Measurements from ENCODE around the gene RB1.
"Not testable (repeated sequence)": the region's sequence is repeated elsewhere in the genome, so short reads cannot be mapped to it uniquely, and the experiment has no call there.

DNA sequence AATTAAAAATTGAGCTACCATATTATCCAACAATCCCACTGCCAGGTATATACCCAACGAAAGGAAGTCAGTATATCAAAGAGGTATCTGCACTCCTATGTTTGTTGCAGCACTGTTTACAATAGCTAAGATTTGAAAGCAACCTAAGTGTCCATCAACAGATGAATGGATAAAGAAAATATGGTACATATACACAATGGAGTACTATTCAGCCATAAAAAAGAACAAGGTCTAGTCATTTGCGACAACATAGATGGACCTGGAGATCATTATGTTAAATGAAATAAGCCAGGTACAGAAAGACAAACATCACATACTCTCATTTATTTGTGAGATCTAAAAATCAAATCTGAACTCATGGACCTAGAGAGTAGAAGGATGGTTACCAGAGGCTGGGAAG, 52.0 kb downstream of the RB1 start:
- TF ChIP-seq, protein P1, sequence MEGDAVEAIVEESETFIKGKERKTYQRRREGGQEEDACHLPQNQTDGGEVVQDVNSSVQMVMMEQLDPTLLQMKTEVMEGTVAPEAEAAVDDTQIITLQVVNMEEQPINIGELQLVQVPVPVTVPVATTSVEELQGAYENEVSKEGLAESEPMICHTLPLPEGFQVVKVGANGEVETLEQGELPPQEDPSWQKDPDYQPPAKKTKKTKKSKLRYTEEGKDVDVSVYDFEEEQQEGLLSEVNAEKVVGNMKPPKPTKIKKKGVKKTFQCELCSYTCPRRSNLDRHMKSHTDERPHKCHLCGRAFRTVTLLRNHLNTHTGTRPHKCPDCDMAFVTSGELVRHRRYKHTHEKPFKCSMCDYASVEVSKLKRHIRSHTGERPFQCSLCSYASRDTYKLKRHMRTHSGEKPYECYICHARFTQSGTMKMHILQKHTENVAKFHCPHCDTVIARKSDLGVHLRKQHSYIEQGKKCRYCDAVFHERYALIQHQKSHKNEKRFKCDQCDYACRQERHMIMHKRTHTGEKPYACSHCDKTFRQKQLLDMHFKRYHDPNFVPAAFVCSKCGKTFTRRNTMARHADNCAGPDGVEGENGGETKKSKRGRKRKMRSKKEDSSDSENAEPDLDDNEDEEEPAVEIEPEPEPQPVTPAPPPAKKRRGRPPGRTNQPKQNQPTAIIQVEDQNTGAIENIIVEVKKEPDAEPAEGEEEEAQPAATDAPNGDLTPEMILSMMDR (conservative IDR thresholded peaks at IDR 0.05; ENCODE audit: low read depth, low read length) = not testable (repeated sequence)
- TF ChIP-seq EZH2 (IDR thresholded peaks at IDR 0.05; ENCODE audit: borderline replicate concordance, low read depth, low read length, poor library complexity, severe bottlenecking) = not testable (repeated sequence)

Measured in A673 (cell line).